HG03342 (cell line): Measurements from ENCODE around the gene TXNL4A.
"Not testable (repeated sequence)": the region's sequence is repeated elsewhere in the genome, so short reads cannot be mapped to it uniquely, and the experiment has no call there.

Source experiments
- ATAC-seq: cut with Tn5 transposase; IDR thresholded peaks from one replicate; pipeline ENCODE4 v1.9.1; 2021; ENCODE audit warnings: mild to moderate bottlenecking, moderate library complexity; ENCODE audit not compliant: unreplicated experiment

TXNL4A gene

GRCh38 chr18:79999701-80000100 is 11.3 kb upstream of the TXNL4A start:
- ATAC-seq = not testable (repeated sequence)

- ATAC-seq = no peak
Observed at GRCh38 chr18:79991494-79991893, 3.1 kb upstream of the TXNL4A start.

GRCh38 chr18:79989195-79989497 is 783 bp upstream of the TXNL4A start:
- no peak for ATAC-seq

GRCh38 chr18:79988071-79988450 is 302 bp downstream of the TXNL4A start:
- peak; percentile 64 for ATAC-seq

- ATAC-seq = no peak
Observed at GRCh38 chr18:79987566-79987965, 797 bp downstream of the TXNL4A start.

GRCh38 chr18:79986726-79987125 is 1.6 kb downstream of the TXNL4A start:
- no peak for ATAC-seq

GRCh38 chr18:79985172-79985571 is 3.2 kb downstream of the TXNL4A start:
- no peak for ATAC-seq

- ATAC-seq = no peak
Observed at GRCh38 chr18:79983793-79984192, 4.6 kb downstream of the TXNL4A start.

- ATAC-seq = no peak
Observed at GRCh38 chr18:79983253-79983652, 5.1 kb downstream of the TXNL4A start.

- ATAC-seq = no peak
Observed at GRCh38 chr18:79982736-79983135, 5.6 kb downstream of the TXNL4A start.

- ATAC-seq = no peak
Observed at GRCh38 chr18:79980585-79980984, 7.8 kb downstream of the TXNL4A start.

GRCh38 chr18:79979843-79980242 is 8.5 kb downstream of the TXNL4A start:
- ATAC-seq = no peak

- no peak for ATAC-seq
Observed at GRCh38 chr18:79975985-79976680, 12.2 kb downstream of the TXNL4A start.

- ATAC-seq = no peak
Observed at GRCh38 chr18:79975043-79975442, 13.3 kb downstream of the TXNL4A start.

GRCh38 chr18:79974025-79974654 is 14.2 kb downstream of the TXNL4A start:
- no peak for ATAC-seq

GRCh38 chr18:79973517-79973916 is 14.8 kb downstream of the TXNL4A start:
- no peak for ATAC-seq

- no peak for ATAC-seq
Observed at GRCh38 chr18:79972720-79973119, 15.6 kb downstream of the TXNL4A start.

GRCh38 chr18:79971986-79972385 is 16.4 kb downstream of the TXNL4A start:
- ATAC-seq = no peak

GRCh38 chr18:79971211-79971952 is 17.0 kb downstream of the TXNL4A start:
- ATAC-seq = no peak

GRCh38 chr18:79970419-79971133 is 17.8 kb downstream of the TXNL4A start:
- no peak for ATAC-seq

GRCh38 chr18:79965119-79965902 is 23.1 kb downstream of the TXNL4A start:
- no peak for ATAC-seq
